Vagina (tissue), 2 donors: Measurements from ENCODE around the gene SUPT3H. TPM values are rescaled to one million over a fixed set of nuclear protein-coding genes. Genes with fewer than 3 reads are reported as not detected.

Experiments used
- DNase-seq, 2 donors: peaks; one replicate each; pipeline ENCODE4 v3.0.0-alpha.2; 2017; ENCODE audit errors: extremely low spot score in 2 of 2
- H3K27ac ChIP-seq: fragments of 200-600 bp; sonication (generic); one replicate; pipeline ENCODE4 v1.5.1; 2019
- H3K27me3 ChIP-seq: fragments of 200-600 bp; sonication (generic); one replicate; pipeline ENCODE4 v1.5.1; 2019
- H3K36me3 ChIP-seq, 2 donors: fragments of 200-600 bp; sonication (generic); one replicate each; pipeline ENCODE4 v1.5.1; 2017 to 2019
- H3K4me1 ChIP-seq: fragments of 200-600 bp; sonication (generic); one replicate; pipeline ENCODE4 v1.5.1; 2019
- H3K4me3 ChIP-seq, 2 donors: fragments of 200-600 bp; sonication (generic); 1 replicate in 1 of 2; 2 replicates in 1 of 2; pipeline ENCODE4 v1.5.1; 2016 to 2019
- H3K9me3 ChIP-seq: fragments of 200-600 bp; sonication (generic); one replicate; pipeline ENCODE4 v1.5.1; 2019
- POLR2A ChIP-seq, 2 donors: fragments of 450-650 bp; IDR thresholded peaks; one replicate each; pipeline ENCODE4 v1.6.1; 2017; ENCODE audit warnings: antibody characterized with exemption in 2 of 2, mild to moderate bottlenecking in 2 of 2, moderate library complexity in 2 of 2
- POLR2AphosphoS5 ChIP-seq, 2 donors: sonication (generic); formaldehyde crosslinking; IDR thresholded peaks; one replicate each; pipeline ENCODE4 v1.9.0; 2017; ENCODE audit warnings: antibody characterized with exemption in 2 of 2, mild to moderate bottlenecking in 2 of 2, low read depth in 1 of 2; ENCODE audit not compliant: insufficient read depth in 1 of 2
- intact Hi-C: fragments of 100-400 bp; cut with DNase I; formaldehyde crosslinking; loops from one replicate; pipeline ENCODE4 v1.15.1; 2023
- total RNA-seq: library from RNA; depleted of rRNA; stranded (reverse); fragments of >200 nt; gene quantifications from one replicate; pipeline ENCODE4 v1.2.3, GENCODE V29; 2016
- TF ChIP-seq, protein P1 (sequence below), 3 experiments: fragments of 450-650 bp in 2 of 3; fragments of 200-600 bp in 1 of 3; sonication (generic) in 1 of 3; IDR thresholded peaks; one replicate each; pipeline ENCODE4 v1.5.1; 2017 to 2019; ENCODE audit warnings: antibody characterized with exemption in 3 of 3, mild to moderate bottlenecking in 2 of 3, moderate library complexity in 2 of 3

Gene SUPT3H
- total RNA-seq, 1 donor from 2014 or later = 4.2 TPM

- Histone ChIP-seq H3K4me3 (no peak overlapping the region), H3K4me1 (no peaks in the 10 kb centered on the region), H3K27me3 (no peaks in the 10 kb centered on the region), H3K9me3 (no peaks in the 10 kb centered on the region), H3K36me3 (no peaks in the 10 kb centered on the region), H3K27ac (no peak overlapping the region)
- DNase-seq = no peak
- no peak for TF ChIP-seq POLR2A (IDR thresholded peaks at IDR 0.05)
- TF ChIP-seq, protein P1, sequence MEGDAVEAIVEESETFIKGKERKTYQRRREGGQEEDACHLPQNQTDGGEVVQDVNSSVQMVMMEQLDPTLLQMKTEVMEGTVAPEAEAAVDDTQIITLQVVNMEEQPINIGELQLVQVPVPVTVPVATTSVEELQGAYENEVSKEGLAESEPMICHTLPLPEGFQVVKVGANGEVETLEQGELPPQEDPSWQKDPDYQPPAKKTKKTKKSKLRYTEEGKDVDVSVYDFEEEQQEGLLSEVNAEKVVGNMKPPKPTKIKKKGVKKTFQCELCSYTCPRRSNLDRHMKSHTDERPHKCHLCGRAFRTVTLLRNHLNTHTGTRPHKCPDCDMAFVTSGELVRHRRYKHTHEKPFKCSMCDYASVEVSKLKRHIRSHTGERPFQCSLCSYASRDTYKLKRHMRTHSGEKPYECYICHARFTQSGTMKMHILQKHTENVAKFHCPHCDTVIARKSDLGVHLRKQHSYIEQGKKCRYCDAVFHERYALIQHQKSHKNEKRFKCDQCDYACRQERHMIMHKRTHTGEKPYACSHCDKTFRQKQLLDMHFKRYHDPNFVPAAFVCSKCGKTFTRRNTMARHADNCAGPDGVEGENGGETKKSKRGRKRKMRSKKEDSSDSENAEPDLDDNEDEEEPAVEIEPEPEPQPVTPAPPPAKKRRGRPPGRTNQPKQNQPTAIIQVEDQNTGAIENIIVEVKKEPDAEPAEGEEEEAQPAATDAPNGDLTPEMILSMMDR (IDR thresholded peaks at IDR 0.05) = no peak
- no peak for TF ChIP-seq POLR2AphosphoS5 (IDR thresholded peaks at IDR 0.05; ENCODE audit: insufficient read depth in 1 of 2, low read depth in 1 of 2)
- intact Hi-C loops = no loop called here
Measured at GRCh38 chr6:44995486-44996132, 382.1 kb downstream of the SUPT3H start.

DNA sequence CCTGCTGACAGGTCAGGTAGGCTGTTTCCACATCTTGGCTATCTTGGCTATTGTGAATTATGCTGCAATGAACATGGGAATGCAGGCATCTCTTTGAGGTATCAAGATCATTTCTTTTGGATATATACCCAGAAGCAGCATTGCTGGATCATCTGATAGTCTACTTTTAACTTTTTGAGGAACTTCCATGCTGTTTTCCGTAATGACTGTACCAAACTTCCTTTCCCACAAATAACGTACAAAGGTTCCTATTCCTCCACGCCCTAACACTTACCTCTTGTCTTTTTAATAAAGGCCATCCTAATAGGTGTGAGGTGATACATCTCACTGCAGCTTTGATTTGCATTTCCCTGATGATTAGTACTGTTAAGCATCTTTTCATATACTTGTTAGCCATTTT is 388.3 kb downstream of the SUPT3H start:
- no peaks in the 10 kb centered on the region for H3K4me1 ChIP-seq
- no peak overlapping the region for H3K4me3 ChIP-seq
- H3K27ac ChIP-seq = no peak overlapping the region
- no peaks in the 10 kb centered on the region for H3K36me3 ChIP-seq
- DNase-seq = no peak
- intact Hi-C loops = no loop called here
- TF ChIP-seq, protein P1 (IDR thresholded peaks at IDR 0.05) = no peak
- TF ChIP-seq POLR2A (IDR thresholded peaks at IDR 0.05) (no peak), POLR2AphosphoS5 (IDR thresholded peaks at IDR 0.05; ENCODE audit: insufficient read depth in 1 of 2, low read depth in 1 of 2) (no peak)
- no peaks in the 10 kb centered on the region for H3K27me3 ChIP-seq
- no peaks in the 10 kb centered on the region for H3K9me3 ChIP-seq

DNA sequence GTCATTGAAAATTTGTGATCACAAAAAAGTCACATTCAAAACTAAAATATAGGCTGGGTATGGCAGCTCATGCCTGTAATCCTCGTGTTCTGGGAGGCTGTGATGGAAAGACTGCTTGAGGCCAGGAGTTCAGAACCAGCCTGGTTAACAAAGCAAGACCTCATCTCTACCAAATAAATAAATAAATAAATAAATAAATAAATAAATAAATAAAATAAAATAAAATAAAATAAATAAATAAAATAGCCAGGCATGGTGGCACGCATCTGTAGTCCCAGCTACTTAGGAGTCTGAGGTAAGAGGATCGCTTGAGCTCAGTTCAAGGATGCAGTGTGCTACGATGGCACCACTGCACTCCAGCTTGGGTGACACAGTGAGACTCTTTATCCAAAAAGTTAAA is 392.7 kb downstream of the SUPT3H start:
- Histone ChIP-seq H3K4me1 (no peaks in the 10 kb centered on the region), H3K4me3 (no peak overlapping the region), H3K36me3 (no peaks in the 10 kb centered on the region), H3K27ac (no peak overlapping the region), H3K9me3 (no peaks in the 10 kb centered on the region), H3K27me3 (no peaks in the 10 kb centered on the region)
- TF ChIP-seq, protein P1 (IDR thresholded peaks at IDR 0.05) = no peak
- TF ChIP-seq POLR2A (IDR thresholded peaks at IDR 0.05) = no peak
- TF ChIP-seq POLR2AphosphoS5 (IDR thresholded peaks at IDR 0.05; ENCODE audit: insufficient read depth in 1 of 2, low read depth in 1 of 2) = no peak
- no peak for DNase-seq
- intact Hi-C loops = no loop called here

- no peaks in the 10 kb centered on the region for H3K36me3 ChIP-seq
- no peaks in the 10 kb centered on the region for H3K27me3 ChIP-seq
- intact Hi-C loops = no loop called here
Measured at GRCh38 chr6:44983467-44984365, 394.0 kb downstream of the SUPT3H start.

More at GRCh38 chr6:44983467-44984365, 394.0 kb downstream of the SUPT3H start:
- TF ChIP-seq, protein P1 (IDR thresholded peaks at IDR 0.05) = no peak
- no peak for TF ChIP-seq POLR2A (IDR thresholded peaks at IDR 0.05)
- TF ChIP-seq POLR2AphosphoS5 (IDR thresholded peaks at IDR 0.05; ENCODE audit: insufficient read depth in 1 of 2, low read depth in 1 of 2) = no peak
- no peak overlapping the region for H3K27ac ChIP-seq
- no peaks in the 10 kb centered on the region for H3K9me3 ChIP-seq
- no peak for DNase-seq
- H3K4me1 ChIP-seq = no peaks in the 10 kb centered on the region
- no peak overlapping the region for H3K4me3 ChIP-seq
